Body of pancreas (tissue), 4 donors: ENCODE measurements around the gene ASTN2. TPM values are rescaled to one million over a fixed set of nuclear protein-coding genes. Genes with fewer than 3 reads are reported as not detected.
"Not testable (repeated sequence)": the region's sequence is repeated elsewhere in the genome, so short reads cannot be mapped to it uniquely, and the experiment has no call there.

ENCODE experiments used
- ATAC-seq: fragments of 150-250 bp; one replicate; pipeline ENCODE4 v1.9.1; 2016
- DNase-seq, 4 donors: peaks; one replicate each; pipeline ENCODE4 v3.0.0-alpha.2; 2019
- H3K27ac ChIP-seq, 4 donors: fragments of 200-600 bp; sonication (generic); 1 replicate in 3 of 4; 2 replicates in 1 of 4; pipeline versions ENCODE4 v1.5.1 to v1.6.1; 2016 to 2019; ENCODE audit warnings: mild to moderate bottlenecking in 1 of 4, mixed read lengths in 1 of 4, moderate library complexity in 1 of 4
- H3K27me3 ChIP-seq, 2 donors: fragments of 200-600 bp; sonication (generic); one replicate each; pipeline ENCODE4 v1.6.0; 2016; ENCODE audit warnings: mild to moderate bottlenecking in 1 of 2
- H3K36me3 ChIP-seq, 2 donors: fragments of 200-600 bp; sonication (generic); replicated peaks in 1 of 2; 2 replicates each; pipeline ENCODE4 v1.5.1; 2016; ENCODE audit warnings: low read depth in 2 of 2; ENCODE audit not compliant: insufficient read depth in 1 of 2
- H3K4me1 ChIP-seq: fragments of 200-600 bp; sonication (generic); one replicate; pipeline ENCODE4 v1.6.0; 2016
- H3K4me3 ChIP-seq, 2 donors: fragments of 200-600 bp; sonication (generic); 1 replicate in 1 of 2; 2 replicates in 1 of 2; pipeline ENCODE4 v1.5.1; 2016 to 2019
- H3K9me3 ChIP-seq, 3 donors: fragments of 200-600 bp; sonication (generic); 1 replicate in 2 of 3; 2 replicates in 1 of 3; pipeline ENCODE4 v1.5.1; 2016
- POLR2A ChIP-seq, 3 donors: fragments of 450-650 bp; IDR thresholded peaks; one replicate each; pipeline ENCODE4 v1.6.1; 2016; ENCODE audit warnings: antibody characterized with exemption in 3 of 3, mild to moderate bottlenecking in 2 of 3
- WGBS, 2 donors: methylation state at CpG; one replicate each; pipeline ENCODE4 v1.1.5; 2017; 5-methylcytosine and 5-hydroxymethylcytosine counted together
- intact Hi-C: fragments of 100-400 bp; cut with DNase I; formaldehyde crosslinking; loops from one replicate; pipeline ENCODE4 v1.15.1; 2023
- total RNA-seq, 2 donors: library from RNA; depleted of rRNA; stranded (reverse); fragments of >200 nt; gene quantifications; one replicate each; pipeline ENCODE4 v1.1.0, GENCODE V29; 2016
- TF ChIP-seq, protein P1 (sequence below), 7 experiments: fragments of 450-650 bp in 4 of 7; fragments of 200-600 bp in 3 of 7; sonication (generic) in 3 of 7; IDR thresholded peaks; one replicate each; pipeline ENCODE4 v1.5.1; 2016 to 2019; ENCODE audit warnings: antibody characterized with exemption in 7 of 7

Gene ASTN2
- total RNA-seq, 2 donors from 2014 or later = 8.2 to 9.6 TPM

DNA sequence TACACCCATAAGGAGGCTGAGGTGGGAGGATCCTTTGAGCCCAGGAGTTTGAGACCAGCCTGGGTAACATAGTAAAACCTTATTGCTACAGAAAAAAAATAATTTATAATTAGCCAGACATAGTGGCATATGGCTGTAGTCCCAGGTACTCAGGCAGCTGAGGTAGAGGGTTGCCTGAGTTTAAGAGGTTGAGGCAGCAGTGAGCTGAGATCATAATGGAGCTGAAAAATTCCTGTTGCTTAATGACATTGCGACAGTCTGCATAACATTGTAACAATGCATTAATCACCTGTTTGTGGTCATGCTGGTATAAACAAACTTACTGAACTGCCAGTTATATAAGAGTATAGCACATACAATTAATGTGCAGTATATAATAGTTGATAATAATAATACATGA is 513.6 kb downstream of the ASTN2 start:
- ATAC-seq (no peak), DNase-seq (no peak)
- Histone ChIP-seq H3K9me3 (no peaks in the 10 kb centered on the region), H3K4me3 (no peak overlapping the region), H3K36me3 (no peaks in the 10 kb centered on the region), H3K27me3 (no peaks in the 10 kb centered on the region), H3K4me1 (no peaks in the 10 kb centered on the region), H3K27ac (no peak overlapping the region)
- WGBS, 2 donors = 37 to 42% methylated on average over 1 of the region's 1 CpG
- no peak for TF ChIP-seq POLR2A (IDR thresholded peaks at IDR 0.05)
- TF ChIP-seq, protein P1, sequence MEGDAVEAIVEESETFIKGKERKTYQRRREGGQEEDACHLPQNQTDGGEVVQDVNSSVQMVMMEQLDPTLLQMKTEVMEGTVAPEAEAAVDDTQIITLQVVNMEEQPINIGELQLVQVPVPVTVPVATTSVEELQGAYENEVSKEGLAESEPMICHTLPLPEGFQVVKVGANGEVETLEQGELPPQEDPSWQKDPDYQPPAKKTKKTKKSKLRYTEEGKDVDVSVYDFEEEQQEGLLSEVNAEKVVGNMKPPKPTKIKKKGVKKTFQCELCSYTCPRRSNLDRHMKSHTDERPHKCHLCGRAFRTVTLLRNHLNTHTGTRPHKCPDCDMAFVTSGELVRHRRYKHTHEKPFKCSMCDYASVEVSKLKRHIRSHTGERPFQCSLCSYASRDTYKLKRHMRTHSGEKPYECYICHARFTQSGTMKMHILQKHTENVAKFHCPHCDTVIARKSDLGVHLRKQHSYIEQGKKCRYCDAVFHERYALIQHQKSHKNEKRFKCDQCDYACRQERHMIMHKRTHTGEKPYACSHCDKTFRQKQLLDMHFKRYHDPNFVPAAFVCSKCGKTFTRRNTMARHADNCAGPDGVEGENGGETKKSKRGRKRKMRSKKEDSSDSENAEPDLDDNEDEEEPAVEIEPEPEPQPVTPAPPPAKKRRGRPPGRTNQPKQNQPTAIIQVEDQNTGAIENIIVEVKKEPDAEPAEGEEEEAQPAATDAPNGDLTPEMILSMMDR (IDR thresholded peaks at IDR 0.05) = no peak
- intact Hi-C loops = no loop called here

DNA sequence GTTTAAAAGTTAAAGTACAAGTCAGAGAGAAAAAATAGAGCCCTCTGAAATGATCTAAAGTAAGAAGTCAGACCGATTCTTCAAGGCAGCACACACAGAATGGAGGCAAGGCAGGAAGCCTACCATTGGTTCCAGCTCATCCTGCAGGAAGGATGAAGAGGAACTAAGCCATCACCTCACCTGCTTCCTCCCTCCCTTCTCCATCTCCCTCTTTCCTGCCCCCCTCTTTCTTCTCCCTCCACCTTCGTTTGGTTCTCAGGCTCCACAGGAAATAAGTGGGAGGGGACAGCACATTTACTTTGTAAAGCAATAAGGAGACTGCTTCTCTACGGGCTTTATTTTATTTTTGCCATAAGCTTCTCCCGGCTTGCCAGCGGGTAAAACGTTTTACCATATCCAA is 514.3 kb downstream of the ASTN2 start:
- no peak for TF ChIP-seq POLR2A (IDR thresholded peaks at IDR 0.05)
- TF ChIP-seq, protein P1 (IDR thresholded peaks at IDR 0.05) = no peak
- WGBS, 2 donors = 70 to 72% methylated on average over 6 of the region's 6 CpGs
- intact Hi-C loops = no loop called here
- ATAC-seq (no peak), DNase-seq (no peak)
- H3K27ac ChIP-seq = no peak overlapping the region
- no peaks in the 10 kb centered on the region for H3K4me1 ChIP-seq
- no peaks in the 10 kb centered on the region for H3K36me3 ChIP-seq
- H3K4me3 ChIP-seq = no peak overlapping the region
- no peaks in the 10 kb centered on the region for H3K27me3 ChIP-seq
- no peaks in the 10 kb centered on the region for H3K9me3 ChIP-seq

DNA sequence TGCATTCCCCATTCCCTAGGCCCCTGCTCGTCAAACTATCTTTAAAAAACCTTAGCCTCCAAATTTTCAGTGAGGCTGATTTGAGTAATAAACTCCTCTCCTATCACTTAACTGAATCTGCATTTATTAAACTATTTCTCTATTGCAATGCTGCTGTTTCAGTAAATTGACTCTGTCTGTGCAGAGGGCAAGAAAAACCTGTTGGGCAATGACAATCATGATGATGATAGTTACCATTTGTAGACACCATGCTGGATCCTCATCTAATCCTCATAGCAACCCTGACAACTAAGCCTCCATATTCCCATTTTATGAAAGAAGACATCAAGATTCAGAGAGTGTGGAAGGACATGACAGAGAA is 514.9 kb downstream of the ASTN2 start:
- 60 to 63% methylated on average over 1 of the region's 1 CpG for WGBS, 2 donors
- TF ChIP-seq POLR2A (IDR thresholded peaks at IDR 0.05) = no peak
- TF ChIP-seq, protein P1 (IDR thresholded peaks at IDR 0.05) = no peak
- ATAC-seq (no peak), DNase-seq (no peak)
- no peaks in the 10 kb centered on the region for H3K9me3 ChIP-seq
- H3K27ac ChIP-seq = no peak overlapping the region
- H3K36me3 ChIP-seq = no peaks in the 10 kb centered on the region
- intact Hi-C loops = no loop called here
- H3K27me3 ChIP-seq = no peaks in the 10 kb centered on the region
- no peak overlapping the region for H3K4me3 ChIP-seq
- no peaks in the 10 kb centered on the region for H3K4me1 ChIP-seq

GRCh38 chr9:116899337-116900006 is 515.4 kb downstream of the ASTN2 start:
- no peak for ATAC-seq
- Histone ChIP-seq H3K4me1 (no peaks in the 10 kb centered on the region), H3K9me3 (no peaks in the 10 kb centered on the region), H3K27ac (no peak overlapping the region), H3K36me3 (no peaks in the 10 kb centered on the region), H3K4me3 (no peak overlapping the region), H3K27me3 (no peaks in the 10 kb centered on the region)
- intact Hi-C loops = no loop called here
- WGBS, 2 donors = 80 to 84% methylated on average over 2 of the region's 2 CpGs
- TF ChIP-seq, protein P1 (IDR thresholded peaks at IDR 0.05) = no peak
- no peak for TF ChIP-seq POLR2A (IDR thresholded peaks at IDR 0.05)
- no peak for DNase-seq

DNA sequence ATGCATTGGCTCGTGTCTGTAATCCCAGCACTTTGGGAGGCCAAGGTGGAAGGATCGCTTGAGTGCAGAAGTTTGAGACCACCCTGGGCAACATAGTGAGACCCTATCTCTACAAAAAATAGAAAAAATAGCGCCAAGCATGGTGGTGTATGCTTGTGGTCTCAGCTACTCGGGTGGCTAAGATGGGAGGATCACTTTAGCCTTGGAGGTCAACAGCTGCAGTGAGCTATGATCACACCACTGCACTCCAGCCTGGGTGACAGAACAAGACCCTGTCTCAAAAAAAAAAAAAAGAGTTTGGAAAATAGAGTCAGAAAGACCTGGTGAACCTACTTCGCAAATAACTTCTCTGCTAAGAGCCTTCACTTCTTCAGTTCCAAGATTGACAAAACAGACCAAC is 516.7 kb downstream of the ASTN2 start:
- H3K27me3 ChIP-seq, H3K4me1 ChIP-seq, DNase-seq, intact Hi-C loops, H3K4me3 ChIP-seq, H3K36me3 ChIP-seq, H3K27ac ChIP-seq, ATAC-seq, H3K9me3 ChIP-seq: not testable (repeated sequence)
- WGBS, 2 donors = 82 to 84% methylated on average over 5 of the region's 5 CpGs
